HEK293 (cell line): ENCODE data around the gene PPP2R1B.
"Not testable (repeated sequence)": the region's sequence is repeated elsewhere in the genome, so short reads cannot be mapped to it uniquely, and the experiment has no call there.

ENCODE experiments used
- CTCF ChIA-PET: fragments of 350-600 bp; formaldehyde crosslinking; extraction: SDS; loops from one replicate; lab custom pipeline; 2021; ENCODE audit warnings: antibody characterized with exemption; lab: Yijun Ruan, JAX
- POLR2A ChIA-PET: fragments of 300-600 bp; formaldehyde crosslinking; extraction: SDS; loops from one replicate; lab custom pipeline; 2020; ENCODE audit warnings: antibody characterized with exemption, inconsistent platforms; lab: Yijun Ruan, JAX
- H3K27ac ChIP-seq: fragments of 200-500 bp; sonication (Bioruptor generic); 2 replicates; pipeline ENCODE4 v1.5.1; 2014; ENCODE audit warnings: low read depth, low read length, control low read depth, inconsistent platforms; ENCODE audit errors: extremely low read depth
- H3K36me3 ChIP-seq, 2 experiments: fragments of 200-500 bp in 1 of 2; sonication (Bioruptor generic) in 1 of 2; 1 replicate in 1 of 2; 2 replicates in 1 of 2; pipeline ENCODE4 v1.5.1; 2014 to 2017; ENCODE audit warnings: inconsistent platforms in 2 of 2, low read length in 2 of 2; ENCODE audit not compliant: control insufficient read depth in 2 of 2, insufficient read depth in 1 of 2
- H3K4me1 ChIP-seq: fragments of 200-500 bp; sonication (Bioruptor generic); 2 replicates; pipeline ENCODE4 v1.5.1; 2014; ENCODE audit warnings: mild to moderate bottlenecking, low read length, inconsistent platforms; ENCODE audit not compliant: control insufficient read depth, insufficient read depth
- H3K4me3 ChIP-seq: 2 replicates; pipeline ENCODE4 v1.5.1; 2011; ENCODE audit warnings: low read depth, mild to moderate bottlenecking, control low read depth, low read length, moderate library complexity
- H3K9me3 ChIP-seq: fragments of 200-500 bp; sonication (Bioruptor generic); 2 replicates; pipeline ENCODE4 v1.5.1; 2014; ENCODE audit warnings: low read depth, low read length, inconsistent platforms; ENCODE audit not compliant: control insufficient read depth, insufficient read depth
- EGR2 ChIP-seq: fragments of 450-650 bp; formaldehyde crosslinking; IDR thresholded peaks from 2 replicates; pipeline ENCODE4 v1.5.1; 2016; ENCODE audit warnings: low read depth, missing biosample characterization, missing genetic modification characterization
- PATZ1 ChIP-seq: fragments of 450-650 bp; formaldehyde crosslinking; IDR thresholded peaks from 2 replicates; pipeline ENCODE4 v1.5.1; 2016; ENCODE audit warnings: missing biosample characterization, missing genetic modification characterization
- PBX3 ChIP-seq: sonication (generic); formaldehyde crosslinking; IDR thresholded peaks from 2 replicates; pipeline ENCODE4 v1.8.1; 2022; ENCODE audit warnings: mild to moderate bottlenecking, moderate library complexity, missing genetic modification reagents
- PRDM1 ChIP-seq: fragments of 450-650 bp; formaldehyde crosslinking; IDR thresholded peaks from 2 replicates; pipeline ENCODE4; 2016; ENCODE audit warnings: missing biosample characterization, missing genetic modification characterization
- PRDM6 ChIP-seq: fragments of 450-650 bp; formaldehyde crosslinking; IDR thresholded peaks from 2 replicates; pipeline ENCODE4 v1.5.1; 2017; ENCODE audit warnings: missing biosample characterization, missing genetic modification characterization
- SCRT1 ChIP-seq: fragments of 450-650 bp; formaldehyde crosslinking; IDR thresholded peaks from 2 replicates; pipeline ENCODE4 v1.5.1; 2016; ENCODE audit warnings: missing biosample characterization, missing genetic modification characterization, borderline replicate concordance
- YY1 ChIP-seq: fragments of 450-650 bp; formaldehyde crosslinking; IDR thresholded peaks from 2 replicates; pipeline ENCODE4 v1.5.1; 2018; ENCODE audit warnings: missing biosample characterization, missing genetic modification characterization
- ZBTB17 ChIP-seq: fragments of 450-650 bp; formaldehyde crosslinking; IDR thresholded peaks from 2 replicates; pipeline ENCODE4 v1.5.1; 2016; ENCODE audit warnings: missing biosample characterization, missing genetic modification characterization
- ZBTB26 ChIP-seq: fragments of 450-650 bp; formaldehyde crosslinking; optimal IDR thresholded peaks from 2 replicates; pipeline ENCODE3; 2016; ENCODE audit warnings: missing biosample characterization, mild to moderate bottlenecking, missing genetic modification characterization
- ZFHX2 ChIP-seq: fragments of 450-650 bp; formaldehyde crosslinking; conservative IDR thresholded peaks from 2 replicates; pipeline ENCODE4 v1.5.1; 2016; ENCODE audit warnings: missing biosample characterization, missing genetic modification characterization
- ZNF10 ChIP-seq: fragments of 450-650 bp; formaldehyde crosslinking; IDR thresholded peaks from 2 replicates; pipeline ENCODE4 v1.5.1; 2017; ENCODE audit warnings: missing biosample characterization, missing genetic modification characterization
- ZNF311 ChIP-seq: fragments of 450-650 bp; formaldehyde crosslinking; IDR thresholded peaks from 2 replicates; pipeline ENCODE4 v1.5.1; 2017; ENCODE audit warnings: missing biosample characterization, missing genetic modification characterization, borderline replicate concordance
- ZNF335 ChIP-seq: fragments of 450-650 bp; formaldehyde crosslinking; conservative IDR thresholded peaks from 2 replicates; pipeline ENCODE4 v1.5.1; 2016; ENCODE audit warnings: missing biosample characterization, missing genetic modification characterization
- ZNF366 ChIP-seq: fragments of 450-650 bp; formaldehyde crosslinking; conservative IDR thresholded peaks from 2 replicates; pipeline ENCODE4 v1.5.1; 2016; ENCODE audit warnings: missing biosample characterization, missing genetic modification characterization
- ZNF404 ChIP-seq: fragments of 450-650 bp; formaldehyde crosslinking; IDR thresholded peaks from 2 replicates; pipeline ENCODE4 v1.5.1; 2017; ENCODE audit warnings: missing biosample characterization, missing genetic modification characterization
- ZNF433 ChIP-seq: fragments of 450-650 bp; formaldehyde crosslinking; IDR thresholded peaks from 2 replicates; pipeline ENCODE4 v1.5.1; 2016; ENCODE audit warnings: missing biosample characterization, missing genetic modification characterization, low read depth
- ZNF600 ChIP-seq: fragments of 450-650 bp; formaldehyde crosslinking; IDR thresholded peaks from 2 replicates; pipeline ENCODE4 v1.5.1; 2016; ENCODE audit warnings: missing biosample characterization, missing genetic modification characterization
- ZNF707 ChIP-seq: fragments of 450-650 bp; formaldehyde crosslinking; IDR thresholded peaks from 2 replicates; pipeline ENCODE4 v1.5.1; 2016; ENCODE audit warnings: missing biosample characterization, missing genetic modification characterization
- ZNF768 ChIP-seq: fragments of 450-650 bp; formaldehyde crosslinking; IDR thresholded peaks from 2 replicates; pipeline ENCODE4 v1.5.1; 2018; ENCODE audit warnings: missing biosample characterization, mild to moderate bottlenecking, missing genetic modification characterization
- ZNF791 ChIP-seq: fragments of 450-650 bp; formaldehyde crosslinking; IDR thresholded peaks from 2 replicates; pipeline ENCODE4 v1.5.1; 2016; ENCODE audit warnings: missing biosample characterization, missing genetic modification characterization
- ZSCAN30 ChIP-seq: fragments of 450-650 bp; IDR thresholded peaks from 2 replicates; pipeline ENCODE4 v1.5.1; 2018; ENCODE audit warnings: missing biosample characterization, mild to moderate bottlenecking, missing genetic modification characterization, moderate library complexity

PPP2R1B gene

GRCh38 chr11:111718436-111718835, 47.8 kb downstream of the PPP2R1B start:
- H3K27ac ChIP-seq = no peak overlapping the region
- CTCF ChIA-PET = interaction anchor here (0.5 to 1.1 kb wide), 4 partner anchors 114 to 562 kb away, joined by 3 read pairs; no protein-coding TSS in a partner anchor
- H3K36me3 ChIP-seq = peaks cover 0 to 62% of the 10 kb centered on the region in 2 experiments; a peak in 2 of 3 replicates
- no peak overlapping the region for H3K4me3 ChIP-seq
- H3K4me1 ChIP-seq = peaks cover 4% of the 10 kb centered on the region
- H3K9me3 ChIP-seq = no peaks in the 10 kb centered on the region
- TF ChIP-seq ZNF600 (tag by site-specific recombination) (0 out of 2 replicates have a peak, but pooled peaks have one; percentile 56), PRDM1 (tag by site-specific recombination) (peak; percentile 77), ZNF10 (tag by site-specific recombination) (peak; percentile 73), ZNF433 (tag by site-specific recombination) (no peak), ZNF335 (peak; percentile 23; the same call in 1 of the 2 replicates), ZNF366 (tag by site-specific recombination) (0 out of 2 replicates have a peak, but pooled peaks have one; percentile 20)
- POLR2A ChIA-PET = no interaction called here

- H3K4me1 ChIP-seq = not testable (repeated sequence)
These were observed 48.5 kb downstream of the PPP2R1B start for GRCh38 chr11:111717660-111718059.

GRCh38 chr11:111715142-111715816, 50.9 kb downstream of the PPP2R1B start:
- Histone ChIP-seq H3K27ac (no peak overlapping the region), H3K9me3 (no peaks in the 10 kb centered on the region), H3K36me3 (peaks cover 0 to 52% of the 10 kb centered on the region in 2 experiments; a peak in 2 of 3 replicates), H3K4me1 (peaks cover 4% of the 10 kb centered on the region), H3K4me3 (no peak overlapping the region)
- ChIA-PET POLR2A (no interaction called here), CTCF (interaction anchor here (0.6 to 0.8 kb wide), 2 partner anchors 148 to 390 kb away, joined by 3 to 5 read pairs; no protein-coding TSS in a partner anchor)
- no peak for TF ChIP-seq ZNF707 (tag by site-specific recombination)
- no peak for TF ChIP-seq PATZ1 (tag by site-specific recombination)
- TF ChIP-seq ZFHX2 = no peak
- no peak for TF ChIP-seq ZNF768 (tag by site-specific recombination)
- TF ChIP-seq ZSCAN30 (tag by site-specific recombination) = no peak
- no peak for TF ChIP-seq ZBTB17 (tag by site-specific recombination)
- TF ChIP-seq ZNF791 (tag by site-specific recombination) = no peak
- no peak for TF ChIP-seq SCRT1 (tag by site-specific recombination)
- TF ChIP-seq ZNF311 = no peak
- no peak for TF ChIP-seq ZBTB26 (tag by site-specific recombination)
- no peak for TF ChIP-seq ZNF404 (tag by site-specific recombination)
- no peak for TF ChIP-seq EGR2
- TF ChIP-seq PRDM6 (tag by site-specific recombination) = no peak
- TF ChIP-seq YY1 (tag by site-specific recombination) = no peak
- no peak for TF ChIP-seq PBX3 (CRISPR knock-in tag)

More at GRCh38 chr11:111717660-111718059, 48.5 kb downstream of the PPP2R1B start:
- CTCF ChIA-PET = interaction anchor here (0.6 to 1.1 kb wide), 4 partner anchors 33 to 131 kb away, joined by 3 to 4 read pairs (median 3); no protein-coding TSS in a partner anchor
- H3K27ac ChIP-seq, POLR2A ChIA-PET, H3K4me3 ChIP-seq, H3K9me3 ChIP-seq: not testable (repeated sequence)
- peaks cover 0 to 59% of the 10 kb centered on the region in 2 experiments; a peak in 2 of 3 replicates for H3K36me3 ChIP-seq
